Tongue (tissue), 2 donors: Measurements from ENCODE around the gene CHDH. TPM values are rescaled to one million over a fixed set of nuclear protein-coding genes. Genes with fewer than 3 reads are reported as not detected.

Source experiments
- DNase-seq: peaks from one replicate; pipeline ENCODE4 v3.0.0-alpha.2; 2015
- total RNA-seq: library from RNA; depleted of rRNA; stranded (reverse); fragments of >200 nt; gene quantifications from one replicate; pipeline ENCODE4 v1.2.3, GENCODE V29; 2014

CHDH gene
- total RNA-seq, 1 donor from 2014 or later = 2.6 TPM

GRCh38 chr3:53808496-53808895 lies 37.7 kb downstream of the CHDH start:
- no peak for DNase-seq

- no peak for DNase-seq
These were observed 39.0 kb downstream of the CHDH start for GRCh38 chr3:53807117-53807810.

GRCh38 chr3:53806182-53807116 lies 39.8 kb downstream of the CHDH start:
- DNase-seq = no peak

GRCh38 chr3:53805463-53806159 lies 40.6 kb downstream of the CHDH start:
- DNase-seq = no peak

GRCh38 chr3:53804697-53805462 lies 41.3 kb downstream of the CHDH start:
- no peak for DNase-seq

GRCh38 chr3:53803816-53804695 lies 42.2 kb downstream of the CHDH start:
- no peak for DNase-seq

- no peak for DNase-seq
These were observed 42.9 kb downstream of the CHDH start for GRCh38 chr3:53803124-53803815.

GRCh38 chr3:53802256-53802880 lies 43.9 kb downstream of the CHDH start:
- DNase-seq = no peak

- no peak for DNase-seq
These were observed 44.9 kb downstream of the CHDH start for GRCh38 chr3:53801319-53801718.

GRCh38 chr3:53800041-53800906 lies 45.9 kb downstream of the CHDH start:
- DNase-seq = no peak

GRCh38 chr3:53799338-53799865 lies 46.8 kb downstream of the CHDH start:
- no peak for DNase-seq

- DNase-seq = no peak
These were observed 48.1 kb downstream of the CHDH start for GRCh38 chr3:53798144-53798543.

- DNase-seq = peak; percentile 60
These were observed 50.2 kb downstream of the CHDH start for GRCh38 chr3:53795789-53796560.

- DNase-seq = no peak
These were observed 51.0 kb downstream of the CHDH start for GRCh38 chr3:53795176-53795575.

- no peak for DNase-seq
These were observed 51.6 kb downstream of the CHDH start for GRCh38 chr3:53794597-53794996.

GRCh38 chr3:53792866-53793265 lies 53.4 kb downstream of the CHDH start:
- no peak for DNase-seq

GRCh38 chr3:53791317-53791716 lies 54.9 kb downstream of the CHDH start:
- no peak for DNase-seq

GRCh38 chr3:53790470-53790869 lies 55.7 kb downstream of the CHDH start:
- DNase-seq = no peak
